ENCODE results near the gene DYNLT1. TPM values are rescaled to one million over a fixed set of nuclear protein-coding genes. Genes with fewer than 3 reads are reported as not detected.
"Not testable (repeated sequence)": the region's sequence is repeated elsewhere in the genome, so short reads cannot be mapped to it uniquely, and the experiment has no call there.

DYNLT1 gene
- total RNA-seq, 4 donors from 2014 or later: 2.8 to 104 (median 75.5) TPM

GRCh38 chr6:158651981-158652737 is 7.6 kb upstream of the DYNLT1 start:
- intact Hi-C loops (cut with DNase I; ENCODE audit: low total_unique reads); H3K9me3 ChIP-seq; H3K27me3 ChIP-seq; H3K36me3 ChIP-seq; DNase-seq; in situ Hi-C loops (cut with MboI; ENCODE audit: low pct_ligation_motif_present in 1 of 4, low pct_unique_long_range_greater_than_20kb in 1 of 4, low sequenced_read_pairs in 3 of 4); H3K4me3 ChIP-seq: not testable (repeated sequence)
- peaks cover 0 to 25% (median 6%) of the 10 kb centered on the region in 4 donors for H3K4me1 ChIP-seq
- 88 to 93% methylated on average over 4 to 17 of the region's 17 CpGs for WGBS, 2 donors (ENCODE audit: low coverage in 1 of 2)
- H3K27ac ChIP-seq: peak overlapping the region; percentile 50 to 85 (median 74)

GRCh38 chr6:158649289-158650143 is 5.0 kb upstream of the DYNLT1 start, which contains the start of gene SYTL3:
SYTL3 (plus strand) TSS chr6:158650054; CDS start chr6:158663269, 13,215 bp downstream.
- no peaks in the 10 kb centered on the region for H3K27me3 ChIP-seq
- in situ Hi-C loops (cut with MboI; ENCODE audit: low pct_ligation_motif_present in 1 of 4, low pct_unique_long_range_greater_than_20kb in 1 of 4, low sequenced_read_pairs in 3 of 4): no loop called here
- H3K36me3 ChIP-seq: no peaks in the 10 kb centered on the region
- peak; percentile 76 for DNase-seq
- intact Hi-C loops (cut with DNase I; ENCODE audit: low total_unique reads): no loop called here
- 33 to 59% methylated on average over 4 to 15 of the region's 15 CpGs for WGBS, 2 donors (ENCODE audit: low coverage in 1 of 2)
- peaks cover 0 to 13% (median 10%) of the 10 kb centered on the region in 4 donors for H3K4me1 ChIP-seq
- H3K27ac ChIP-seq: peak within 1 kb of the TSS; percentile 49 to 60 (median 53)
- no peak for TF ChIP-seq EP300 (IDR thresholded peaks at IDR 0.05; ENCODE audit: low read depth)
- peak; percentile 41 to 88 (median 80) for TF ChIP-seq POLR2AphosphoS5 (IDR thresholded peaks at IDR 0.05)
- peak; percentile 74 for TF ChIP-seq POLR2A (IDR thresholded peaks at IDR 0.05)
- no peak for TF ChIP-seq CTCF (IDR thresholded peaks at IDR 0.05)
- H3K4me3 ChIP-seq: peak within 1 kb of the TSS in 1 of 4 donors; percentile 7
- H3K9me3 ChIP-seq: no peaks in the 10 kb centered on the region

- Histone ChIP-seq H3K4me3 (no peak overlapping the region), H3K9me3 (no peaks in the 10 kb centered on the region), H3K36me3 (no peaks in the 10 kb centered on the region), H3K4me1 (peaks cover 0 to 7% (median 6%) of the 10 kb centered on the region in 4 donors), H3K27ac (peak overlapping the region; percentile 49 to 60 (median 53)), H3K27me3 (no peaks in the 10 kb centered on the region)
- intact Hi-C loops (cut with DNase I; ENCODE audit: low total_unique reads): no loop called here
- no peak for DNase-seq
- in situ Hi-C loops (cut with MboI; ENCODE audit: low pct_ligation_motif_present in 1 of 4, low pct_unique_long_range_greater_than_20kb in 1 of 4, low sequenced_read_pairs in 3 of 4): no loop called here
- TF ChIP-seq POLR2A (IDR thresholded peaks at IDR 0.05) (no peak), POLR2AphosphoS5 (IDR thresholded peaks at IDR 0.05) (no peak), CTCF (IDR thresholded peaks at IDR 0.05) (no peak), EP300 (IDR thresholded peaks at IDR 0.05; ENCODE audit: low read depth) (no peak)
- WGBS, 2 donors (ENCODE audit: low coverage in 1 of 2): 69 to 77% methylated on average over 5 of the region's 5 CpGs
Observed at GRCh38 chr6:158648682-158649131, 4.2 kb upstream of the DYNLT1 start.

- WGBS, 2 donors (ENCODE audit: low coverage in 1 of 2): 69 to 81% methylated on average over 3 to 4 of the region's 4 CpGs
- no peaks in the 10 kb centered on the region for H3K9me3 ChIP-seq
- H3K36me3 ChIP-seq: no peaks in the 10 kb centered on the region
- in situ Hi-C loops (cut with MboI; ENCODE audit: low pct_ligation_motif_present in 1 of 4, low pct_unique_long_range_greater_than_20kb in 1 of 4, low sequenced_read_pairs in 3 of 4) (no loop called here), intact Hi-C loops (cut with DNase I; ENCODE audit: low total_unique reads) (no loop called here)
- H3K4me1 ChIP-seq: peaks cover 7 to 19% (median 17%) of the 10 kb centered on the region in 4 donors
- H3K4me3 ChIP-seq: no peak overlapping the region
- DNase-seq: no peak
- H3K27ac ChIP-seq: no peak overlapping the region
- TF ChIP-seq POLR2AphosphoS5 (IDR thresholded peaks at IDR 0.05): no peak
- H3K27me3 ChIP-seq: no peaks in the 10 kb centered on the region
Observed at GRCh38 chr6:158647501-158647900, 3.0 kb upstream of the DYNLT1 start.
